ENCODE data around the gene EEIG2.
A peak's percentile ranks its signal among the peaks of the same experiment; 100 is the strongest.

Gene EEIG2

DNA sequence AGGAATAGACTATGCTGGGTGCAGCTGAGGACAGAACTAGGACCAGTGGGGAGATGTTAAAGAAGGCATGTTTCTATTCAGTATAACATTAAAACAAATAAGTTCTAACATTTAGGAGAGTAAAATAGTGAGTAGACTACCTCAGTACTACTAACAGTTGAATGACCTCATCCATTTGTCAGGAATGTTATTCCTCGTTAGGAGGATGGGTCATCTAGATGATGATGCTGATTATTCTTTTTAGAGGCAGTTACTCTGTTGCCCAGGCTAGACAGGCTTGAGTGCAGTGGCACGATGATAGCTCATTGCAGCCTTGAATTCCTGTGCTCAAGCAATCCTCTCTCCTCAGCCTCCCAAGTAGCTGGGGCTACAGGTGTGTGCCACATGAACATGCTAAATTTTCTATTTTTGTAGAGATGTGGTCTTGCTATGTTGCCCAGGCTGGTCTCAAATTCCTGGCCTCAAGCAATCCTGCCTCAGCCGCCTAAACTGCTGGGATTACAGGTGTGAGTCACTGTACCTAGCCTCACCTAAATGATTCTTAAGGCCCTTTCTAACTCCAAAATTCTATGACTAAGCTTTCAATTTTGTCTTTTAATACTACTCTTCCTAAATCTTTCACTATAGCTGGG lies 9.3 kb downstream of the EEIG2 start:
- FAIRE-seq, result no peak

DNA sequence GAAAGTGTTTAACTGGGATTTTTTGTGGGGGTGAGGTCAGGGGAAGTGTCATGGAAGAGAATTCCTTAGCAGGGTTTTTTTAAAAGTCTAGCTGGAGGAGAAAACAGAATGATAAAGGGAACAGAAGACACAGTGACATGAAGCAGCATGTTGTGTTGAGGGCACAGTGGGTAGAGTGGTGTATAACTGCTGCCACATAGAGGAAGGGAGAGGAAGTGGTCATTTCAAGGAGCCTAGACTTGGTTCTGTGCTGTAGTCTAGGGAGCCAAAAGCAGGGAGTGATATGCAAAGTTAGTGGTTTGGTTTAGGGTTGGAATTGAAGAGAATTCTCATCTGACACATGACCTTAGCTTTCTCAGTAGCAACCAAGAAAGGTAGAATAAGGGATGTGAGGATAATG lies 10.2 kb downstream of the EEIG2 start:
- DNase-seq (ENCODE audit: insufficient read length), result no peak
- FAIRE-seq, result peak; percentile 84
- TF ChIP-seq POLR2AphosphoS5 (IDR thresholded peaks at IDR 0.05; ENCODE audit: low read depth, low read length) (no peak), POLR2A (IDR thresholded peaks at IDR 0.05; ENCODE audit: low read depth, low read length) (no peak), TAF1 (IDR thresholded peaks at IDR 0.05; ENCODE audit: borderline replicate concordance, low read depth, low read length) (no peak)

More for the DNA sequence above, 9.3 kb downstream of the EEIG2 start:
- no peak for DNase-seq (ENCODE audit: insufficient read length)
- TF ChIP-seq POLR2AphosphoS5 (IDR thresholded peaks at IDR 0.05; ENCODE audit: low read depth, low read length), result no peak
- no peak for TF ChIP-seq TAF1 (IDR thresholded peaks at IDR 0.05; ENCODE audit: borderline replicate concordance, low read depth, low read length)
- TF ChIP-seq POLR2A (IDR thresholded peaks at IDR 0.05; ENCODE audit: low read depth, low read length), result no peak

DNA sequence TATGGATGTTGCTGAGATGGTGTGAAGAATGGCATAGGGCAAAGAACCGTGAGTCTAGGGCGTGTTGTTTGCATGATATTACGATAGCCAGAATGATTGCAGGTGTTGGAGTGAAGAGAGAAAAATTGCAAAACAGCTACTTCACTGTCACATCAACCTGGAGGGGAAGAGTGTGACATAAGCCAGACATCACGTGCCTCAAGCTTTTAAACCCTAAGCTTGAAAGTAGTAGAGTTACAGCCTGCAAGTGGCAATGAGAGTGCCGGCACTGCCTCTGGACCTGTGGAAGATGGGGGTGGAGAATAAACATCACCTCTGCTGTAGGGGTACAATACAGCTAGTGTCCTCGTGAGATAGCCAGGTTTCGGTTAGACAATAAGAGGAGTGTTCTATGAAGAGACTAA lies 11.1 kb downstream of the EEIG2 start:
- DNase-seq (ENCODE audit: insufficient read length), result no peak
- no peak for TF ChIP-seq POLR2A (IDR thresholded peaks at IDR 0.05; ENCODE audit: low read depth, low read length)
- TF ChIP-seq TAF1 (IDR thresholded peaks at IDR 0.05; ENCODE audit: borderline replicate concordance, low read depth, low read length), result no peak
- no peak for TF ChIP-seq POLR2AphosphoS5 (IDR thresholded peaks at IDR 0.05; ENCODE audit: low read depth, low read length)
- FAIRE-seq, result no peak

DNA sequence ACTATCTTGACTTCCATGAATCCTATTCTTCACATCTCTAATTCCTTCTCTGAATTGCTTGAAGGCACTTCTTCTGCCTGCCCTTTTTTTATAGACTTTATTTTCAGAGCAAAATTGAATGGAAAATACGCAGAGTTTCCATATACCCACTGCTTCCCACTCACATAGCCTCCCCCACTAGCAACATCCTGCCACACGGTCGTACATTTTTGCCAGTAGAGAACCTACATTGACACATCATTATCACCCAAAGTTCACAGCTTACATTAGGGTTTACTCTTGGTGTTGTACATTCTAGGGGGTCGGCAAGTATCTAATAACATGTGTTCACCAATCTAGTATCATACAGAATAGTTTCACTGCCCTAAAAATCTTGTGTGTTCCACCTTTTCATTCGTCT lies 12.3 kb downstream of the EEIG2 start:
- DNase-seq (ENCODE audit: insufficient read length) (no peak), FAIRE-seq (no peak)
- no peak for TF ChIP-seq POLR2A (IDR thresholded peaks at IDR 0.05; ENCODE audit: low read depth, low read length)
- no peak for TF ChIP-seq TAF1 (IDR thresholded peaks at IDR 0.05; ENCODE audit: borderline replicate concordance, low read depth, low read length)
- TF ChIP-seq POLR2AphosphoS5 (IDR thresholded peaks at IDR 0.05; ENCODE audit: low read depth, low read length), result no peak

DNA sequence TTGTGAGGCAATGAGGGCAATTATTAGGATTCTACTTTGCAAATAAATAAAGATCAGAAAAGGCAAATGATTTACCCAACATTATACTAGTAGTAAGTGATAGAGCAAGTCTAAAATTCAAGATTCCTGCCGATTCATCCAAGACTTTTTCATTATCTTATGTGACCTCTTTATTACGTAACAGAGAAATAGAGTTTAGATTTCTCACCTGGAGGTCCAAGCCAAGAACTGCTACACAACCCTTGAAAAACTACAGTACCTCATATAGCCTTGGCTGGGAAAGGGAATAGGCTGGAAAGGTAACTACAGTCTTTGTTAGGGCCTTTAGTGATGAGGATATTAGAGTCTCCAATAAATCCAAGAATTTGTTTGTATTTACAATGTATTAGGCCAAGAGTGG lies 13.3 kb downstream of the EEIG2 start:
- DNase-seq (ENCODE audit: insufficient read length), result no peak
- FAIRE-seq, result no peak
- TF ChIP-seq TAF1 (IDR thresholded peaks at IDR 0.05; ENCODE audit: borderline replicate concordance, low read depth, low read length) (no peak), POLR2A (IDR thresholded peaks at IDR 0.05; ENCODE audit: low read depth, low read length) (no peak), POLR2AphosphoS5 (IDR thresholded peaks at IDR 0.05; ENCODE audit: low read depth, low read length) (no peak)

DNA sequence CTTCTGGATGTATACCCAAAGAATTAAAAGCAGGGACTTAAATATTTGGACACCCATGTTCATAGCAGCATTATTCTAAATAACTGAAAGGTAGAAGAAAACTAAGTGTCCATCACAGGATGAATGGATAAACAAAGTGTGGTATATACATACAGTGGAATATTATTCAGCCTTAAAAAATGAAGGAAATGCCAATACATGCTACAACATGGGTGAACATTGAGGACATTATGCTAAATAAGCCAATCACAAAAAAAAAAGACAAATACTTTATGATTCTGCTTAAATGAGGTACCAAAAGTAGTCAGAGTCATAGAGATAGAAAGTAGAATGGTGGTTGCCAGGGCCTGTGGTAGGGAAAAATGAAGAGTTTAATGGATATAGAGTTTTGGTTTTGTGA lies 14.1 kb downstream of the EEIG2 start:
- FAIRE-seq (no peak), DNase-seq (ENCODE audit: insufficient read length) (no peak)
- TF ChIP-seq POLR2AphosphoS5 (IDR thresholded peaks at IDR 0.05; ENCODE audit: low read depth, low read length) (no peak), POLR2A (IDR thresholded peaks at IDR 0.05; ENCODE audit: low read depth, low read length) (no peak), TAF1 (IDR thresholded peaks at IDR 0.05; ENCODE audit: borderline replicate concordance, low read depth, low read length) (no peak)

DNA sequence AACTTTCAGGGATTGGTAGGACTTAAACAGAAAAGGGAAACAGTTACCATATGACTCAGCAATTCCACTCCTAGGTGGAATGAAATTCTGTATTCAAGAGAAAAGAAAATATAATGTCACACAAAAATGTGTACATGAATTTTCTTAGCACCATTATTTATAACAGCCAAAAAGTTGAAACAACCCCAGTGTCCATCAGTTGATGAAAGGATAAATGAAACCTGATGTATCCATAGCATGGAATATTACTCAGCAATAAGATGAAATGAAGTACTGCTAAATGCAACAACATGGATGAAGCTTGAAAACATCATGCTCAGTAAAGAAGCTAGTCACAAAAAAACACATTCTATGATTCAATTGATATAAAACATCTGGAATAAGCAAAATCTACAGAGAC lies 15.5 kb downstream of the EEIG2 start:
- TF ChIP-seq POLR2AphosphoS5 (IDR thresholded peaks at IDR 0.05; ENCODE audit: low read depth, low read length) (no peak), TAF1 (IDR thresholded peaks at IDR 0.05; ENCODE audit: borderline replicate concordance, low read depth, low read length) (no peak), POLR2A (IDR thresholded peaks at IDR 0.05; ENCODE audit: low read depth, low read length) (no peak)
- DNase-seq (ENCODE audit: insufficient read length), result no peak
- FAIRE-seq, result peak; percentile 46

DNA sequence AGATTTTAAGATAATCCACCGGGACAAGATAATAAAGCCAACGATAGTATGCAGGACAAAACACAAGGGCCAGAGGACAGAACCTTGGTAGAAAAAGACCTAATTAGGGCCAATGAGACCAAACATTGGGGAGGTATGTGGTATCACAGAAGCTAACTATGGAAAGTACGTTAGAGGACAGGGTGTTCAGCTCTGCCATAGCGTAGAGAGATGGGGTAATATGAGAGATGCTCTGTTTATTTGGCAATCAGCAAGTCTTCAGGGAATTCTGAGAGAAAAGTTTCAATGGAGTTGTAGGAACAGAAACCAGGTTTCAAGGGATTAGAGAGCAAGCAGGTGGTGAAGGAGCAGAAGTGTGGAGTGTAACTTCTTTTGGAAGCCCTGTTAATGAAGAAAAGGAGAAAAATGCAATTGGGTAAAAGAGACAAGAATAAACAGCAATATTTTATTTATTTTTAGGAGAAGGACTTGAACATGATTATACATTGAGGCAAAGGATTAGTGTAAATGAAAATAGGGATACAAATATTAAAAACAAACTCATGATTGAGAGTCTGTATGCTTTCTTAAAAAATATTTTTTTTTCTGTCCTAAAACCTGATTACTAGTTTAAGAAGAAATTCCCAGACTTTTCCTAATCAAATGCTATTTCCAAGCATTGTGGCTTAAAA lies 24.0 kb downstream of the EEIG2 start:
- TF ChIP-seq POLR2AphosphoS5 (IDR thresholded peaks at IDR 0.05; ENCODE audit: low read depth, low read length), result no peak
- no peak for TF ChIP-seq POLR2A (IDR thresholded peaks at IDR 0.05; ENCODE audit: low read depth, low read length)
- no peak for TF ChIP-seq TAF1 (IDR thresholded peaks at IDR 0.05; ENCODE audit: borderline replicate concordance, low read depth, low read length)
- FAIRE-seq (no peak), DNase-seq (ENCODE audit: insufficient read length) (no peak)

DNA sequence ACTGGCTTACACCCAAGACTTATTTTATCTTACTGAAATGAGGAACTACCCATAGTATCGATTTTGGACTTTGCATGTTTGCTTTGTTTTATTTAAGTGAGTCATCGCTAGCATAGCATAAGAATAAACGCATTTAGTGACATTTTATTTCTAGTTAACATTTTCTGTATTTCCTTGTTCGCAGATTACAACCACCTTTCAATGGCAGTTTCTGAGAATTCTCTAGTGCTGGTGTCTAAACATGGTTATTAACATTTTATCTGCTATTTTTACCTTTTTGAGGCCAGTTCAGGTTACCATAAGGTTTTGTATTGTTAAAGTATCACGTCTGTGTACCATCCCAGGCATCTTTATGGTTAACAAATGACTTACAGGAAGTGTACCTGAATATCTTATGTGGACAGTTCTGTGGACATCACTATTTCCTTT lies 24.5 kb downstream of the EEIG2 start:
- TF ChIP-seq POLR2AphosphoS5 (IDR thresholded peaks at IDR 0.05; ENCODE audit: low read depth, low read length) (no peak), POLR2A (IDR thresholded peaks at IDR 0.05; ENCODE audit: low read depth, low read length) (no peak), TAF1 (IDR thresholded peaks at IDR 0.05; ENCODE audit: borderline replicate concordance, low read depth, low read length) (no peak)
- no peak for DNase-seq (ENCODE audit: insufficient read length)
- FAIRE-seq, result no peak

DNA sequence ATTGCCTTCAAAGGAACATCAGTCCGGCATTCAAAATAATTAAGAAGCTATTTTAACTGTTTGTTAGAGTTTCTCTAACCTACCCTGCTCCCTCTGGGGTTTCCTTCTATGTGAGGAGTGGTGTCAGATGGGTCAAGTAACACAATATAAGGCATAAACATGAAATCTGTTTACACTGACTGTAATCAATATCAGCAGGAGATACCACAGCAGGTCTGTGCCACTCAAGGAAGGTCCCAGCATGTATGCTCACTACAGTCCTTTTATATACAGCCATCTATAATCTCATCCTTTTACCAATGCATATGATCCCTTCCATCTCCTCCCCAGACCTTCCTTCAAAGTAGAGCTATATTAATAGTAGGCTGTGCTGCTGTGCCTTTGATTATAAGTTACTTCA lies 25.4 kb downstream of the EEIG2 start:
- no peak for FAIRE-seq
- no peak for DNase-seq (ENCODE audit: insufficient read length)
- no peak for TF ChIP-seq POLR2A (IDR thresholded peaks at IDR 0.05; ENCODE audit: low read depth, low read length)

DNA sequence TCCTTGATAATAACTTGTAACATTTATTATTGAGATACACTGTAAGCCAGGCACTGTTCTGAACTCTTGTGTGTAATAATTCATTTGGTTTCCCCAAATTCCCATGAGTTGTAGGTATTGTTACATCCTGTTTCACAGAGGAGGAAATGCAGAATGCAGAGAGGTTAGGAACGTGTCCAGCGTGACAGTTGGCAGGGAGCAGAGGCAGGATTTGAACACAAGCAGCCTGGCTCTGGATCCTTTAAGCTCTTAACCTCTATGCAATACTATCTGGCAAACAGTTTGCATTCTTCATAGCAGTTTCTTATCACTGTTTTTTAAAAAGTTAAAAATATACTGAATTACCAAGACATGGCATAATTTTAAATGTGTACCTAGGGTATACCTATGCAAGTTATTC lies 30.5 kb downstream of the EEIG2 start:
- no peak for TF ChIP-seq TAF1 (IDR thresholded peaks at IDR 0.05; ENCODE audit: borderline replicate concordance, low read depth, low read length)
- no peak for TF ChIP-seq POLR2A (IDR thresholded peaks at IDR 0.05; ENCODE audit: low read depth, low read length)
- TF ChIP-seq POLR2AphosphoS5 (IDR thresholded peaks at IDR 0.05; ENCODE audit: low read depth, low read length), result no peak
- no peak for DNase-seq (ENCODE audit: insufficient read length)
- no peak for FAIRE-seq

DNA sequence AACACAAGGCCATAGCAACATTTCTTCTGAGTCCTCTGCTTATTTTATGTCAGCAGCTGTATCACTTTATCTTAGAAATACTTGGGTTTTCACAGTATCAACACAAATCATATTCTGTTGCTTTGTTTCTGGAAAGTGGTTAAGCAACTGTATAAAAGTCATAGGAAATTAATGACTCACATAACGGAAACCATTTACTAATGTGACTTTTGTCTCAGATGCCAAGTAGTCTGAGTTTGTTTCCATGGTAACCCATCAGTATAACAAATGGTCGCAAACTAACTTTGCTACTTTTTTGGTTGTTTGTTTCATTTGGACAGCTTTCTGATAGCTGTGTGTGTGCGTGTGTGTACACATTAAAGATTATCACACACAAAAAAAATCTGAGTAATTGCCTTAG lies 31.1 kb downstream of the EEIG2 start:
- DNase-seq (ENCODE audit: insufficient read length) (no peak), FAIRE-seq (no peak)
- no peak for TF ChIP-seq POLR2AphosphoS5 (IDR thresholded peaks at IDR 0.05; ENCODE audit: low read depth, low read length)
- TF ChIP-seq POLR2A (IDR thresholded peaks at IDR 0.05; ENCODE audit: low read depth, low read length), result no peak
- no peak for TF ChIP-seq TAF1 (IDR thresholded peaks at IDR 0.05; ENCODE audit: borderline replicate concordance, low read depth, low read length)

Data from GM12892 (cell line).